SK-N-MC (cell line): ENCODE results near the gene CHRNB1.

Experiments
- EZH2 ChIP-seq: fragments of 200-600 bp; sonication (generic); IDR thresholded peaks from one replicate; pipeline ENCODE4 v1.6.1; 2017; ENCODE audit warnings: antibody characterized with exemption
- FOXP2 ChIP-seq: optimal IDR thresholded peaks from 2 replicates; pipeline ENCODE3; 2011; ENCODE audit warnings: mild to moderate bottlenecking, moderate library complexity; ENCODE audit not compliant: insufficient read depth; ENCODE audit errors: extremely low read length, control extremely low read depth
- POLR2AphosphoS5 ChIP-seq: IDR thresholded peaks from 2 replicates; pipeline ENCODE4 v1.6.1; 2012; ENCODE audit warnings: mild to moderate bottlenecking, low read depth, low read length, borderline replicate concordance

GRCh38 chr17:7431231-7431630 is 13.6 kb upstream of the CHRNB1 start:
- TF ChIP-seq EZH2 = no peak
- no peak for TF ChIP-seq POLR2AphosphoS5
- no peak for TF ChIP-seq FOXP2
